ENCODE results near the gene HHATL. TPM values are rescaled to one million over a fixed set of nuclear protein-coding genes. Genes with fewer than 3 reads are reported as not detected.

Gene HHATL
- total RNA-seq, 2 experiments from 2014 or later = not detected

DNA sequence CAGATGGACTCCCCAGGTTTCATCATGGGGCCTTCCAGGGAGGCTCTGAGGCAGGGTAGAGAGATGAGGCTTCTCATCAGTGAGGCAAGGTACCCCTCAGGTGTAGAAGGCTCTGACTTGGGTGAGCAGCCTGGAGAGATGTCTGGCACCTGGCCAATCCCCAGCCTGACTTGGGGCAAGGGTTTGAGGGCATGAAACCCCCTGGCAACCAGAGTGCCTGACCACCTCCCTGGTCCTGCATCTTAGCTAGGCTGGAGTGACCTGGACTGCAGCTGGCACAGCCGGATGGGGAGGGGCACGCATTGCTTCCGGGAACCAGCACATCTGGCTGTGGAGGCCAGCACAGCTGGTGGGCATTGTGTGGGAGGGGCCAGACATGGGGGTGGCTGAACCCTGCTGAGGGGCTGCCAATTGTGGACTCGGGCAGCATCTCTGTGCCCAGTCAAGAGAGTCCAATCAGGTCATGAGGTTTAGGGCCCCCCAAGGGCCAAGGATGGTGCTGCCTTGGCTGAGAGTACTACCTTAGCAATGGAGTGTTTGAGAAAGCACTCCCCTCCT lies 47.2 kb downstream of the HHATL start:
- Histone ChIP-seq H2AFZ (ENCODE audit: low read length) (no peak overlapping the region), H3K9me3 (ENCODE audit: low read length) (no peaks in the 10 kb centered on the region), H3K27ac (ENCODE audit: low read depth, low read length, poor library complexity, severe bottlenecking) (no peak overlapping the region), H3K4me1 (ENCODE audit: insufficient read depth, low read length, poor library complexity, severe bottlenecking) (peaks cover 5% of the 10 kb centered on the region), H3K9me2 (ENCODE audit: insufficient read depth, low read length) (no peaks in the 10 kb centered on the region), H4K20me1 (ENCODE audit: insufficient read depth, low read length) (no peaks in the 10 kb centered on the region), H3K36me3 (ENCODE audit: insufficient read depth, low read length) (no peaks in the 10 kb centered on the region), H3K79me2 (ENCODE audit: insufficient read depth, low read depth, low read length) (no peaks in the 10 kb centered on the region), H3K4me3 (ENCODE audit: low read depth, low read length, poor library complexity, severe bottlenecking) (no peak overlapping the region), H3K4me2 (ENCODE audit: low read length) (no peak overlapping the region)
- no peak for TF ChIP-seq EZH2phosphoT487 (IDR thresholded peaks at IDR 0.05; ENCODE audit: borderline replicate concordance, low read depth, low read length)
- TF ChIP-seq, protein P1, sequence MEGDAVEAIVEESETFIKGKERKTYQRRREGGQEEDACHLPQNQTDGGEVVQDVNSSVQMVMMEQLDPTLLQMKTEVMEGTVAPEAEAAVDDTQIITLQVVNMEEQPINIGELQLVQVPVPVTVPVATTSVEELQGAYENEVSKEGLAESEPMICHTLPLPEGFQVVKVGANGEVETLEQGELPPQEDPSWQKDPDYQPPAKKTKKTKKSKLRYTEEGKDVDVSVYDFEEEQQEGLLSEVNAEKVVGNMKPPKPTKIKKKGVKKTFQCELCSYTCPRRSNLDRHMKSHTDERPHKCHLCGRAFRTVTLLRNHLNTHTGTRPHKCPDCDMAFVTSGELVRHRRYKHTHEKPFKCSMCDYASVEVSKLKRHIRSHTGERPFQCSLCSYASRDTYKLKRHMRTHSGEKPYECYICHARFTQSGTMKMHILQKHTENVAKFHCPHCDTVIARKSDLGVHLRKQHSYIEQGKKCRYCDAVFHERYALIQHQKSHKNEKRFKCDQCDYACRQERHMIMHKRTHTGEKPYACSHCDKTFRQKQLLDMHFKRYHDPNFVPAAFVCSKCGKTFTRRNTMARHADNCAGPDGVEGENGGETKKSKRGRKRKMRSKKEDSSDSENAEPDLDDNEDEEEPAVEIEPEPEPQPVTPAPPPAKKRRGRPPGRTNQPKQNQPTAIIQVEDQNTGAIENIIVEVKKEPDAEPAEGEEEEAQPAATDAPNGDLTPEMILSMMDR (conservative IDR thresholded peaks at IDR 0.05; ENCODE audit: low read length) = no peak
- BruUV-seq (replicated peaks) = no TSS peak
- intact Hi-C loops (cut with micrococcal nuclease; ENCODE audit: unreplicated experiment) = loop anchor here (10.0 kb wide), 1 partner anchor 89 kb away; no protein-coding TSS in a partner anchor
- CTCF ChIA-PET (ENCODE audit: unreplicated experiment) = no interaction called here
- no peak for DNase-seq (ENCODE audit: low spot score)
- POLR2A ChIA-PET = no interaction called here

DNA sequence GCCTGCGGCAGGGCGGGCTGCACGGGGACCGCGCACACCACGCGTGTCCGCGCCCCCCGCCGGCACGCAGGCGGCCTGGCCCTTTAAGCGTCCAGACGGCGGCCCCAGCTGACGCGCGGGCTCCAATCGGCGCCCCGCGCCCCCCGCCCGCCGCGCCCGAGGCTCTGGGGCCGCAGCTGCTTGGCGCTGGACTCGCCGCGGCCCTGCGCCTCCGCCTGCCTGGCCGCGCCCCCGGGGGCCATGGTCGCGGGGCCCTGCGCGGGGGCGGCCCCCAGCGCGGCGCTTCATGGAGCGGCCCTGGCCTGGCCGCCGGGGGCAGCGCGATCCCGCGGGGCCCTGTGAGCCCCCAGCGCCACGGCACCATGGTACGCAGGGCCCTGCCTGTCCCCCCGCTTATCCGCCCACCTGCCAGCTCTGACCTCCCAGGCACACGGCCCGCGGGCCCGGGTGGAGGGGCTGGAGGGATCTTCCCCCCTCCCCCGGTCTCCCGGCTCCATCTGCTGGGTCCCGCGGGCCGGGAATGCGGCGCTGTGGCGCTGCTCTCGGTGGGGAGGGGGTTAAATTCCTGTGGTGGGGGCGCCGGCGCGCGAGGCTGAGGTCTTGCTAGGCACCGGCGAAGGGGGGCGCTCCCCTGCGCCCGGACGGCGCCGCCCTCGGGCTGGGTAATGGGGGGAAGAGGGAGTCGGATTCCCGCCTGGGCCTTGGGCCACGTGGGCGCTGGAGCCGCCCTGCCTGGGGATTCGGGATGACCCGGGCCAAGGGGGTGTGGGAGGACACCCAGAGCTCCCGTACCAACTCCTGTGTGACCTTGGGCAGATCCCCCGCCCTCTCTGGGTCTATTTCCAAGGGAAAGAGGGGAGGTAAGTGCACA lies 48.0 kb downstream of the HHATL start:
- H4K20me1 ChIP-seq (ENCODE audit: insufficient read depth, low read length) = no peaks in the 10 kb centered on the region
- no TSS peak for BruUV-seq (replicated peaks)
- H3K4me3 ChIP-seq (ENCODE audit: low read depth, low read length, poor library complexity, severe bottlenecking) = no peak overlapping the region
- POLR2A ChIA-PET = no interaction called here
- intact Hi-C loops (cut with micrococcal nuclease; ENCODE audit: unreplicated experiment) = loop anchor here (10.0 kb wide), 1 partner anchor 90 kb away; no protein-coding TSS in a partner anchor
- H3K27ac ChIP-seq (ENCODE audit: low read depth, low read length, poor library complexity, severe bottlenecking) = no peak overlapping the region
- TF ChIP-seq, protein P1 (conservative IDR thresholded peaks at IDR 0.05; ENCODE audit: low read length) = no peak
- no peak for TF ChIP-seq EZH2phosphoT487 (IDR thresholded peaks at IDR 0.05; ENCODE audit: borderline replicate concordance, low read depth, low read length)
- no peak for DNase-seq (ENCODE audit: low spot score)
- H3K4me2 ChIP-seq (ENCODE audit: low read length) = no peak overlapping the region
- H3K36me3 ChIP-seq (ENCODE audit: insufficient read depth, low read length) = 0 out of 2 replicates have a peak, but pooled peaks cover under 1% of the 10 kb centered on the region
- CTCF ChIA-PET (ENCODE audit: unreplicated experiment) = no interaction called here
- peaks cover 5% of the 10 kb centered on the region for H3K4me1 ChIP-seq (ENCODE audit: insufficient read depth, low read length, poor library complexity, severe bottlenecking)
- no peaks in the 10 kb centered on the region for H3K79me2 ChIP-seq (ENCODE audit: insufficient read depth, low read depth, low read length)
- H3K9me3 ChIP-seq (ENCODE audit: low read length) = no peaks in the 10 kb centered on the region
- H3K9me2 ChIP-seq (ENCODE audit: insufficient read depth, low read length) = no peaks in the 10 kb centered on the region
- H2AFZ ChIP-seq (ENCODE audit: low read length) = no peak overlapping the region
